Muscle of leg (tissue), 11 donors: ENCODE results near the gene RSPH3. TPM values are rescaled to one million over a fixed set of nuclear protein-coding genes. Genes with fewer than 3 reads are reported as not detected.
"Not testable (repeated sequence)": the region's sequence is repeated elsewhere in the genome, so short reads cannot be mapped to it uniquely, and the experiment has no call there.

ENCODE experiments used
- DNase-seq: peaks from one replicate; pipeline ENCODE4 v3.0.0; 2013
- H3K27ac ChIP-seq: one replicate; pipeline ENCODE4 v1.5.1; 2013; ENCODE audit warnings: mild to moderate bottlenecking, low read length, control low read depth
- H3K27me3 ChIP-seq: one replicate; pipeline ENCODE4 v1.6.1; 2013; ENCODE audit warnings: low read length; ENCODE audit not compliant: control insufficient read depth, insufficient read depth
- H3K36me3 ChIP-seq: one replicate; pipeline ENCODE4 v1.6.1; 2013; ENCODE audit warnings: low read length; ENCODE audit not compliant: control insufficient read depth, insufficient read depth
- H3K4me1 ChIP-seq: one replicate; pipeline ENCODE4 v1.6.1; 2013; ENCODE audit warnings: low read length; ENCODE audit not compliant: control insufficient read depth, insufficient read depth
- H3K4me3 ChIP-seq: one replicate; pipeline ENCODE4 v1.5.1; 2013; ENCODE audit warnings: low read length, control low read depth
- H3K9me3 ChIP-seq: replicated peaks from 2 replicates; pipeline ENCODE4 v1.6.1; 2013; ENCODE audit warnings: low read depth, low read length; ENCODE audit not compliant: control insufficient read depth
- WGBS: methylation state at CpG from one replicate; pipeline ENCODE4 v1.1.5; 2013; ENCODE audit warnings: missing lambda C conversion rate; ENCODE audit not compliant: insufficient coverage; 5-methylcytosine and 5-hydroxymethylcytosine counted together
- polyA plus RNA-seq, 8 donors: library from polyadenylated mRNA; unstranded; fragments of 120-200 nt; gene quantifications; one replicate each; pipeline versions ENCODE4 v1.2.1 to v1.2.3, GENCODE V29; 2013; ENCODE audit warnings: inconsistent platforms in 1 of 8, low replicate concordance in 1 of 8; ENCODE audit not compliant: insufficient read length in 8 of 8, insufficient read depth in 1 of 8
- total RNA-seq: library from RNA; stranded (reverse); fragments of 120-200 nt; gene quantifications from one replicate; pipeline ENCODE4 v1.2.4, GENCODE V29; 2013

Gene RSPH3
- total and polyA plus RNA-seq, 9 donors, result 2.3 to 5.2 (median 3.1) TPM

DNA sequence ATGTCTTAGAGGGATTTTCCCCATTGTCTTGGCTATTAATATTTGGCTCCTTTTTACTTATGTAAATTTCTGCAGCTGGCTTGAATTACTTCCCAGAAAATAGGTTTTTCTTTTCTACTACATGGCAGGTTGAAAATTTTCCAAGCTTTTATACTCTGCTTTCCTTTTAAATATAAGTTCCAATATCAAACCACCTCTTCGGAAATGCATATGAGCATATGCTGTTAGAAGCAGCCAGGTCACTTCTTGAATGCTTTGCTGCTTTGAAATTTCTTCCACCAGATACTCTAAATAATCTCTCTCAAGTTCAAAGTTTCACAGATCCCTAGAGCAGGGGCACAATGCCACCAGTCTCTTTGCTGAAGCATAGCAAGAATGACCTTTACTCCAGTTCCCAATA is 25.2 kb upstream of the RSPH3 start:
- not testable (repeated sequence) for DNase-seq, H3K36me3 ChIP-seq, H3K4me3 ChIP-seq, H3K4me1 ChIP-seq, H3K27me3 ChIP-seq, H3K27ac ChIP-seq, H3K9me3 ChIP-seq
- 33% methylated on average over 1 of the region's 1 CpG for WGBS

GRCh38 chr6:159023893-159024292 is 23.9 kb upstream of the RSPH3 start:
- no peak for DNase-seq
- Histone ChIP-seq H3K4me1 (no peaks in the 10 kb centered on the region), H3K27ac (no peak overlapping the region), H3K4me3 (no peak overlapping the region), H3K36me3 (no peaks in the 10 kb centered on the region), H3K9me3 (peaks cover 10% of the 10 kb centered on the region), H3K27me3 (no peaks in the 10 kb centered on the region)
- 88% methylated on average over 4 of the region's 4 CpGs for WGBS

DNA sequence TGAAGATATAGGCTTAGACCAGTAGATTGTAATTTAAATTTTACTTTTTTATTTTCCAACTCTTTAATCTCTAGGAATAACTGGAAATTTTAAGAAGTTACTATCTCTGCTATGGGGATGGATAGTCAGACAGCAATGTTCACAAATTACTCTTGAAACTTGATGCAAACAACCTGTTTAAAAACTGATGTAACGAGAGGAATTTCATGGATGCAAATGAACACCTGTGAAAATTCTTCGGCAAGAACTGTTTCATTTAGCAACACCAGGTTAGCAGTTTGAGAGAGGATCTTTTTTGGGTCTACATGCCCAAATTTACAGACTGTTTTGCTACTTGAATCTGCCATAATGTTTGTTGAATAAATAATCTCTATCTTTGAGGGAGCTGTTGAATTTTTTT is 20.0 kb upstream of the RSPH3 start:
- H3K4me1 ChIP-seq, result no peaks in the 10 kb centered on the region
- no peak overlapping the region for H3K27ac ChIP-seq
- H3K9me3 ChIP-seq, result peaks cover 13% of the 10 kb centered on the region
- H3K36me3 ChIP-seq, result no peaks in the 10 kb centered on the region
- no CpG with 5 or more reads among the region's 2 CpGs for WGBS
- H3K27me3 ChIP-seq, result no peaks in the 10 kb centered on the region
- DNase-seq, result no peak
- H3K4me3 ChIP-seq, result no peak overlapping the region

- DNase-seq, result no peak
- H3K4me3 ChIP-seq, result no peak overlapping the region
- H3K9me3 ChIP-seq, result peaks cover 5% of the 10 kb centered on the region
- no peaks in the 10 kb centered on the region for H3K27me3 ChIP-seq
- WGBS, result no CpG with 5 or more reads among the region's 3 CpGs
- H3K4me1 ChIP-seq, result no peaks in the 10 kb centered on the region
- no peak overlapping the region for H3K27ac ChIP-seq
- H3K36me3 ChIP-seq, result no peaks in the 10 kb centered on the region
Observed at GRCh38 chr6:159017757-159018559, 18.0 kb upstream of the RSPH3 start.

- H3K9me3 ChIP-seq, result peaks cover 5% of the 10 kb centered on the region
- no peaks in the 10 kb centered on the region for H3K4me1 ChIP-seq
- H3K36me3 ChIP-seq, result no peaks in the 10 kb centered on the region
- H3K27ac ChIP-seq, result no peak overlapping the region
- DNase-seq, result no peak
- H3K27me3 ChIP-seq, result no peaks in the 10 kb centered on the region
- H3K4me3 ChIP-seq, result no peak overlapping the region
Observed at GRCh38 chr6:159014406-159014805, 14.4 kb upstream of the RSPH3 start.

DNA sequence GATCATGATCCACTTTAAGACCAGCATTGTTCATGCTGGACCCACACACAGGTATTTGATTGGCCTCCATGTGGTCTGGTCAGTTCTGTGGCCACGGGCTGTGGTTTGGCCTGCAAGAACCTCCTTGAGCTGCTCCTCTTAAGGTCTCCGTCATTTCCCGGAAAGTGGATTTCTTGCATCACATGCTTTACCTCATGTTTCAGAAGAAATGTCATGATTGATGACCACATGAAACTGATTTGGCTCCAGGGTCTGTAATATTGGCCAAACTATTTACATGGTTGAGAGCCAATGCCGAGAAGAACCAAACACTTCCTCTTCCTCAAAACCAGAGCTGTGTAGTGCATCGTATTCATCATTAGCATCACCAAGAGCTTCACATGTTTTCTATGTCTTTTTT is 13.2 kb upstream of the RSPH3 start:
- H3K4me3 ChIP-seq, result no peak overlapping the region
- H3K27ac ChIP-seq, result no peak overlapping the region
- H3K4me1 ChIP-seq, result no peaks in the 10 kb centered on the region
- H3K36me3 ChIP-seq, result no peaks in the 10 kb centered on the region
- no peaks in the 10 kb centered on the region for H3K27me3 ChIP-seq
- no peak for DNase-seq
- WGBS, result 95% methylated on average over 3 of the region's 5 CpGs
- peaks cover 5% of the 10 kb centered on the region for H3K9me3 ChIP-seq

DNA sequence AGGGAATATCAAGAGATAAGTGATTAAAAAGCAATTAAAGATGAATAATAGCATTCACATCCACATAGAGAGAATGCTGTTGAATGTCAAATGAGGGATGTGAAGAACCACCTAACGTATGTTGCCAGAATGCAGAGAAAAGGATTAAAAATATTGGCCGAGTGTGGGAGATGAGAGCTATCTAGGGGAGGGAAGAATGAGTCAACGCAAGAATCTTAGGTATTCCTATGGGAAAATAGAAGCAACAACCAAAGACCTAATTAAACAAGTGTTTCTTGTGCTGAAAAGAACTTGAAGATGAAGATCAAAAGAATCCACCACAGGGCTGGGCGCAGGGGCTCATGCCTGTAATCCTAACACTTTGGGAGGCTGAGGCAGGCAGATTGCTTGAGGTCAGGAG is 12.2 kb upstream of the RSPH3 start:
- Histone ChIP-seq H3K27me3 (no peaks in the 10 kb centered on the region), H3K36me3 (no peaks in the 10 kb centered on the region), H3K27ac (no peak overlapping the region), H3K9me3 (peaks cover 5% of the 10 kb centered on the region), H3K4me1 (no peaks in the 10 kb centered on the region), H3K4me3 (no peak overlapping the region)
- no CpG with 5 or more reads among the region's 4 CpGs for WGBS
- no peak for DNase-seq

GRCh38 chr6:159010037-159010612 is 10.1 kb upstream of the RSPH3 start:
- H3K9me3 ChIP-seq, H3K36me3 ChIP-seq, H3K27me3 ChIP-seq, H3K4me1 ChIP-seq, H3K4me3 ChIP-seq, H3K27ac ChIP-seq, DNase-seq: not testable (repeated sequence)
- 67% methylated on average over 6 of the region's 7 CpGs for WGBS

DNA sequence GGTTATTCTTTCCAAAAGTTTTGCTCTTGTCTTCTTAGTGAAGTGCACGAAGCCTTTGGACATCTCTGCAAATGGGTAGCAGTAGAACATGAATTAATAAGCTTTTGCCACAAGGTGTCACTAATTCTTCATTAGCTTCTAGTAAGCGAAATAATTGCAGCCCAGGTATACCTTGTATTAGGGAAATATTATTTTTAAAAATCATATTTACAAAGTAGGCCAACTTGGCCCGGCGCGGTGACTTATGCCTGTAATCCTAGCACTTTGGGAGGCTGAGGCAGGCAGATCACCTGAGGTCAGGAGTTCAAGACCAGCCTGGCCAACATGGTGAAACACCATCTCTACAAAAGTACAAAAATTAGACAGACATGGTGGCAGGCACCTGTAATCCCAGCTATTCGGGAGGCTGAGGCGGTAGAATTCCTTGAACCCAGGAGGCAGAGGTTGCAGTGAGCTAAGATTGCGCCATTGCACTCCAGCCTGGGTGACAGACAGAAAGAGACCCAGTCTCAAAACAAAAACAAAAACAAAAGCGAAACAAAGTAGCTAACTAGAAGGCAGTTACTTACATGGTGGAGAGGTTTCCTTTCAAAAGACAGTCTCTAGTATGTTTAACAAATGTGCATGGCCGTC is 8.8 kb upstream of the RSPH3 start:
- no peak overlapping the region for H3K27ac ChIP-seq
- peak; percentile 46 for DNase-seq
- H3K4me1 ChIP-seq, result no peaks in the 10 kb centered on the region
- no peaks in the 10 kb centered on the region for H3K36me3 ChIP-seq
- WGBS, result no CpG with 5 or more reads among the region's 10 CpGs
- no peaks in the 10 kb centered on the region for H3K9me3 ChIP-seq
- no peak overlapping the region for H3K4me3 ChIP-seq
- H3K27me3 ChIP-seq, result no peaks in the 10 kb centered on the region

DNA sequence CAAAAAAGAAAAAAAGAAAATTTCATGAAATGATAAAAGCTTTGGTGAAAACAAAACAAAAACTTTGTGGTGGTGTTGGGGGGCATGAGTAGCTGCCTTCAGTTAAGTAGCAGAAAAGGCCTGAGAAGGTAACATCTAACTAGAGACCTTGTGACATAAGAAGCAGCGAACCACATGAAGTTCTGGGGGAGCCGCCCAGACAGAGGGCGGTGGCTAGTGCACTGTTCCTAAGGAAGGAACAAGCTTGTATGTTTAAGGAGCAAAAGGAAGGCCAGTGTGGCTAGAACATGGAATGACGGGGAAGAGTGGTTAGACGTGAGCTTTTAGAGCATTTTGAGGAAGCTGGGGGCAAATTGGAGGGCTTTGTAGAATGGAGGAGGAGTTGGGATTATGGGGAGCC is 7.5 kb upstream of the RSPH3 start:
- Histone ChIP-seq H3K4me3 (no peak overlapping the region), H3K9me3 (no peaks in the 10 kb centered on the region), H3K36me3 (no peaks in the 10 kb centered on the region), H3K27me3 (no peaks in the 10 kb centered on the region), H3K27ac (no peak overlapping the region), H3K4me1 (no peaks in the 10 kb centered on the region)
- WGBS, result 74% methylated on average over 5 of the region's 5 CpGs
- no peak for DNase-seq
